MV-4-11 (cell line): ENCODE data around the gene CTNNA1.
"Not testable (repeated sequence)": the region's sequence is repeated elsewhere in the genome, so short reads cannot be mapped to it uniquely, and the experiment has no call there.

Experiments used
- DNase-seq: peaks from one replicate; lab custom pipeline; 2025; lab: John Stamatoyannopoulos, UW

The CTNNA1 gene

GRCh38 chr5:138760448-138761110 lies 7.4 kb downstream of the CTNNA1 start:
- DNase-seq: no peak

- DNase-seq: not testable (repeated sequence)
These were observed 7.9 kb downstream of the CTNNA1 start for GRCh38 chr5:138761115-138761514.

- DNase-seq: not testable (repeated sequence)
These were observed 8.4 kb downstream of the CTNNA1 start for GRCh38 chr5:138761670-138762069.

GRCh38 chr5:138762110-138762509 lies 8.9 kb downstream of the CTNNA1 start:
- DNase-seq: no peak

GRCh38 chr5:138763037-138763778 lies 10.0 kb downstream of the CTNNA1 start:
- DNase-seq: no peak

GRCh38 chr5:138770291-138770690 lies 17.1 kb downstream of the CTNNA1 start:
- DNase-seq: no peak

- DNase-seq: no peak
These were observed 17.8 kb downstream of the CTNNA1 start for GRCh38 chr5:138770977-138771376.

GRCh38 chr5:138772986-138773594 lies 19.9 kb downstream of the CTNNA1 start:
- no peak for DNase-seq

GRCh38 chr5:138773624-138774023 lies 20.4 kb downstream of the CTNNA1 start:
- not testable (repeated sequence) for DNase-seq

- no peak for DNase-seq
These were observed 21.8 kb downstream of the CTNNA1 start for GRCh38 chr5:138775034-138775433.

- DNase-seq: no peak
These were observed 25.0 kb downstream of the CTNNA1 start for GRCh38 chr5:138778234-138778633.

GRCh38 chr5:138783976-138784375 lies 30.8 kb downstream of the CTNNA1 start:
- no peak for DNase-seq

- DNase-seq: no peak
These were observed 31.4 kb downstream of the CTNNA1 start for GRCh38 chr5:138784590-138784989.

GRCh38 chr5:138789771-138790242 lies 36.6 kb downstream of the CTNNA1 start:
- peak; percentile 83 for DNase-seq

- DNase-seq: no peak
These were observed 37.5 kb downstream of the CTNNA1 start for GRCh38 chr5:138790684-138791083.

- DNase-seq: no peak
These were observed 39.1 kb downstream of the CTNNA1 start for GRCh38 chr5:138792195-138792790.

- no peak for DNase-seq
These were observed 40.4 kb downstream of the CTNNA1 start for GRCh38 chr5:138793575-138793974.

- DNase-seq: no peak
These were observed 50.1 kb downstream of the CTNNA1 start for GRCh38 chr5:138803285-138803684.

- no peak for DNase-seq
These were observed 50.7 kb downstream of the CTNNA1 start for GRCh38 chr5:138803935-138804334.

GRCh38 chr5:138805096-138805495 lies 51.9 kb downstream of the CTNNA1 start:
- no peak for DNase-seq

GRCh38 chr5:138807182-138807581 lies 54.0 kb downstream of the CTNNA1 start:
- DNase-seq: peak; percentile 31

- no peak for DNase-seq
These were observed 56.2 kb downstream of the CTNNA1 start for GRCh38 chr5:138809391-138809790.

- not testable (repeated sequence) for DNase-seq
These were observed 57.6 kb downstream of the CTNNA1 start for GRCh38 chr5:138810861-138811260.
